Endothelial cell of umbilical vein (primary cell): ENCODE results near the gene STMP1. TPM values are rescaled to one million over a fixed set of nuclear protein-coding genes. Genes with fewer than 3 reads are reported as not detected.

Experiments used
- BruUV-seq: library from RNA; stranded (reverse); fragments of 400-500 nt; replicated peaks from 2 replicates; lab custom pipeline; 2021; lab: Mats Ljungman, UMichigan
- CTCF ChIA-PET: fragments of 300-600, 350-600 bp; sonication (Branson Sonifier 250); formaldehyde crosslinking; loops from one replicate; lab custom pipeline; 2021; ENCODE audit warnings: antibody characterized with exemption, inconsistent platforms; lab: Charles Lee
- POLR2A ChIA-PET: fragments of 300-600, 350-600 bp; sonication (Branson Sonifier 250); formaldehyde crosslinking; loops from one replicate; lab custom pipeline; 2021; ENCODE audit warnings: antibody characterized with exemption, inconsistent platforms; lab: Charles Lee
- DNase-seq: peaks from one replicate; pipeline ENCODE4 v3.0.0-alpha.2; 2011; ENCODE audit warnings: low read depth, low spot score
- FAIRE-seq: peaks from 2 replicates; lab custom pipeline; 2011; peaks lifted over from hg19 to GRCh38; lab: Jason Lieb, UNC
- H2AFZ ChIP-seq: 2 replicates; pipeline ENCODE4 v1.6.0; 2012; ENCODE audit warnings: low read depth, low read length, control low read depth, inconsistent platforms
- H3K27ac ChIP-seq: 2 replicates; pipeline ENCODE4 v1.5.1; 2011; ENCODE audit warnings: low read depth, mild to moderate bottlenecking, control low read depth, low read length, moderate library complexity; ENCODE audit not compliant: insufficient read depth
- H3K27me3 ChIP-seq, 2 experiments: 2 replicates each; pipeline versions ENCODE4 v1.6.0 to v1.6.1; 2011; ENCODE audit warnings: low read length in 2 of 2, mixed read lengths in 1 of 2; ENCODE audit not compliant: control insufficient read depth in 2 of 2, insufficient read depth in 2 of 2
- H3K36me3 ChIP-seq, 2 experiments: 2 replicates in 1 of 2; 3 replicates in 1 of 2; pipeline ENCODE4 v1.5.1; 2011; ENCODE audit warnings: low read length in 2 of 2, mild to moderate bottlenecking in 1 of 2, moderate library complexity in 1 of 2; ENCODE audit not compliant: control insufficient read depth in 2 of 2, insufficient read depth in 2 of 2; ENCODE audit errors: extremely low read depth in 1 of 2
- H3K4me1 ChIP-seq: 3 replicates; pipeline ENCODE4 v1.5.1; 2011; ENCODE audit warnings: mild to moderate bottlenecking, low read length; ENCODE audit not compliant: control insufficient read depth, insufficient read depth; ENCODE audit errors: extremely low read depth
- H3K4me2 ChIP-seq: 2 replicates; pipeline ENCODE4 v1.6.1; 2011; ENCODE audit warnings: low read length, control low read depth, mixed read lengths; ENCODE audit not compliant: insufficient read depth
- H3K4me3 ChIP-seq, 3 experiments: fragments of 200-600 bp in 1 of 3; sonication (generic), shearing (Covaris generic) in 1 of 3; replicated peaks in 1 of 3; 2 replicates each; pipeline ENCODE4 v1.5.1; 2011 to 2016; ENCODE audit warnings: control low read depth in 3 of 3, low read length in 3 of 3, mild to moderate bottlenecking in 2 of 3, inconsistent platforms in 1 of 3, low read depth in 1 of 3, moderate library complexity in 1 of 3; ENCODE audit not compliant: insufficient read depth in 1 of 3
- H3K79me2 ChIP-seq: 2 replicates; pipeline ENCODE4 v1.6.0; 2012; ENCODE audit warnings: low read length, inconsistent platforms; ENCODE audit not compliant: control insufficient read depth, insufficient read depth
- H3K9ac ChIP-seq: replicated peaks from 2 replicates; pipeline ENCODE3; 2011; ENCODE audit warnings: low read length, control low read depth; ENCODE audit not compliant: insufficient read depth; ENCODE audit errors: extremely low read depth
- H3K9me1 ChIP-seq: replicated peaks from 3 replicates; pipeline ENCODE4 v1.6.0; 2011; ENCODE audit warnings: mild to moderate bottlenecking, low read length; ENCODE audit not compliant: control insufficient read depth, insufficient read depth; ENCODE audit errors: extremely low read depth
- H3K9me3 ChIP-seq: replicated peaks from 2 replicates; pipeline ENCODE4 v1.5.1; 2012; ENCODE audit warnings: low read length, inconsistent platforms; ENCODE audit not compliant: control insufficient read depth, insufficient read depth
- H4K20me1 ChIP-seq: replicated peaks from 2 replicates; pipeline ENCODE3; 2011; ENCODE audit warnings: mild to moderate bottlenecking, low read length; ENCODE audit not compliant: control insufficient read depth, insufficient read depth; ENCODE audit errors: extremely low read depth
- EZH2 ChIP-seq: IDR thresholded peaks from 2 replicates; pipeline ENCODE4 v1.6.1; 2012; ENCODE audit warnings: borderline replicate concordance, low read depth, mild to moderate bottlenecking, moderate library complexity, low read length, inconsistent platforms; ENCODE audit not compliant: severe bottlenecking
- FOS ChIP-seq: IDR thresholded peaks from 2 replicates; pipeline ENCODE4 v1.6.1; 2011; ENCODE audit warnings: mild to moderate bottlenecking, low read length, moderate library complexity, borderline replicate concordance; ENCODE audit not compliant: insufficient read depth
- GATA2 ChIP-seq: IDR thresholded peaks from 2 replicates; pipeline ENCODE4 v1.7.0; 2011; ENCODE audit warnings: low read depth, mild to moderate bottlenecking, moderate library complexity, mixed read lengths, low read length; ENCODE audit not compliant: insufficient read length, insufficient read depth
- MYC ChIP-seq: IDR thresholded peaks from one replicate; pipeline ENCODE4 v1.6.1; 2011; ENCODE audit warnings: mild to moderate bottlenecking, low read depth, low read length
- POLR2A ChIP-seq: IDR thresholded peaks from 2 replicates; pipeline ENCODE4 v1.6.1; 2012; ENCODE audit warnings: low read depth, mild to moderate bottlenecking, control low read depth, low read length
- POLR2AphosphoS5 ChIP-seq: IDR thresholded peaks from 2 replicates; pipeline ENCODE4 v1.6.1; 2012; ENCODE audit warnings: low read depth, mild to moderate bottlenecking, control low read depth, low read length, moderate library complexity; ENCODE audit not compliant: insufficient read depth
- dilution Hi-C: fragments of 300-500 bp; cut with MboI; formaldehyde crosslinking; loops from one replicate; pipeline ENCODE4 v1.15.0; 2019; ENCODE audit warnings: low sequenced_read_pairs; ENCODE audit not compliant: extremely low pct_ligation_motif_present
- intact Hi-C: fragments of 100-400 bp; cut with micrococcal nuclease; formaldehyde crosslinking; loops from one replicate; pipeline ENCODE4 v1.10.0; 2022
- polyA plus RNA-seq, 4 experiments: library from polyadenylated mRNA; depleted of rRNA in 3 of 4; stranded (reverse) in 3 of 4; unstranded in 1 of 4; fragments of >200 nt; gene quantifications; 2 replicates each; pipeline versions ENCODE4 v1.2.1 to v1.2.3, GENCODE V29; 2011 to 2012; ENCODE audit warnings: missing spikeins in 1 of 4
- total RNA-seq: library from RNA; stranded (reverse); gene quantifications from 2 replicates; pipeline ENCODE4 v1.2.3, GENCODE V29; 2021
- TF ChIP-seq, protein P1 (sequence below): IDR thresholded peaks from 2 replicates; pipeline ENCODE4 v1.6.1; 2011; ENCODE audit not compliant: insufficient read depth, insufficient read length

The STMP1 gene
- total and polyA plus RNA-seq, 2 donors (not counting 3 experiments of a cell fraction or from before 2014, with no cell fraction given), result 17.1 to 31.3 TPM

DNA sequence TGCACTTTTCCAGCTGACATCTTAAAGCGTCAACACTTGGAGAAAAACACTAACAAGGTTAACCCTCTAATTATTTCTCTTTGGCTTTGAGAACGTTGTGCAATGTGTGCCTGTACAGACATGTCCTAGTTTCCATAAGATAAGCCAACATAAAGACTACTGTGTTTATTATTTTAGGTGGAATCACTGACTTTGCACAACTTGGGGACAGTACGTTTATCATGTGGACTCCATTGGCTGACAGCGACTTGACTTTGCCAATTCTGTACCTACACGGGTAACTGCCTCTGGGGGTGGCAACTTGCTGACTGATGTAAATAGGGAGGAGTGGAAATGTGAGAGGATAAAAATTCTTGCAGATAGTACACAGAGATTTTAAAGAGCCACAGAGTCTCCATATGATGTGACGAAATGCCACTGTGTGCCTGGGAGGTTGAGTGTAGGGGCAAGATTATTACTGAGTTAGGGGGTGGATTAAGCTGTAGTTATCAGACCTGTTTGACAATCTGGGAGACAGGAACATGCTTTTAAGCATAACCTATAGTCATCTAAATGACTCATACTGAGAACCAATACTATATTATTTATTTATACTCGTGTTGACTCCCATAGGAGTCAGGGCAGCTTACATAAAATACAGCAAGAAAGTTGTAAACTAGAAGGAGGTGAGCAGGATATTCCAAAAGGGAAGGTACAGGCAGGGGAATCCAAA is 44.7 kb downstream of the STMP1 start:
- Histone ChIP-seq H3K79me2 (no peaks in the 10 kb centered on the region), H4K20me1 (no peaks in the 10 kb centered on the region), H3K36me3 (no peaks in the 10 kb centered on the region), H3K9me1 (no peaks in the 10 kb centered on the region), H2AFZ (peak overlapping the region; percentile 19), H3K4me1 (peaks cover 6% of the 10 kb centered on the region), H3K4me2 (no peak overlapping the region), H3K27ac (no peak overlapping the region), H3K4me3 (no peak overlapping the region), H3K27me3 (no peaks in the 10 kb centered on the region), H3K9me3 (no peaks in the 10 kb centered on the region), H3K9ac (no peak overlapping the region)
- no peak for TF ChIP-seq MYC
- TF ChIP-seq POLR2A, result no peak
- TF ChIP-seq FOS, result peak; percentile 24
- no TSS peak for BruUV-seq
- dilution Hi-C loops, result no loop called here
- DNase-seq (no peak), FAIRE-seq (no peak)
- intact Hi-C loops, result no loop called here
- ChIA-PET POLR2A (no interaction called here), CTCF (interaction anchor here (2.1 kb wide), 1 partner anchor 34 kb away, joined by 7 read pairs; no protein-coding TSS in a partner anchor)

DNA sequence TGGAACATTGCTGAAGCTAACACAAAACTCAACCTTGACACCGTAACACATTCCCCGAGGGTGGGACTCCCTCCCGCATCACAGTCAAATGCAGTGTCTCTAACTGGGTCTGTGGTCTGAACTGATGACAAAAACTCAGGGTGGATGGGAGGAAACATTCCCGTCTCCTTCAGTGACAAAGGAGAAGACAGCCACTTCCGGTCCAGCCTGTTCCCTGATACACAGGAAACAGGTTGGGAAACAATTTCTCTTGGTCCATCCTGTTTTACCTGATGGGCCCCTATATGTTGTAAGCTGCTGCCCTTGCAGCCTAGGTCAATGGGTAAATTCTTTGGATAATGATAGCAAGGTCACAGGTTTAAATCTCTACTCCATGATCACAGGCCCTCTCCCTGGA is 45.3 kb downstream of the STMP1 start:
- Histone ChIP-seq H3K27me3 (no peaks in the 10 kb centered on the region), H3K9me3 (no peaks in the 10 kb centered on the region), H2AFZ (peak overlapping the region; percentile 19), H3K4me1 (peaks cover 11% of the 10 kb centered on the region), H3K27ac (no peak overlapping the region), H3K79me2 (no peaks in the 10 kb centered on the region), H3K4me3 (no peak overlapping the region), H3K4me2 (no peak overlapping the region), H4K20me1 (no peaks in the 10 kb centered on the region), H3K9me1 (no peaks in the 10 kb centered on the region), H3K36me3 (no peaks in the 10 kb centered on the region), H3K9ac (no peak overlapping the region)
- ChIA-PET POLR2A (no interaction called here), CTCF (no interaction called here)
- DNase-seq (no peak), FAIRE-seq (peak; percentile 33)
- dilution Hi-C loops, result no loop called here
- intact Hi-C loops, result no loop called here
- no TSS peak for BruUV-seq
- TF ChIP-seq GATA2 (no peak), MYC (no peak), POLR2AphosphoS5 (no peak), EZH2 (no peak)
- TF ChIP-seq, protein P1, sequence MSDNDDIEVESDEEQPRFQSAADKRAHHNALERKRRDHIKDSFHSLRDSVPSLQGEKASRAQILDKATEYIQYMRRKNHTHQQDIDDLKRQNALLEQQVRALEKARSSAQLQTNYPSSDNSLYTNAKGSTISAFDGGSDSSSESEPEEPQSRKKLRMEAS, result no peak
